ENCODE measurements around the gene ZMYM2. TPM values are rescaled to one million over a fixed set of nuclear protein-coding genes. Genes with fewer than 3 reads are reported as not detected.
A peak's percentile ranks its signal among the peaks of the same experiment; 100 is the strongest.

Gene ZMYM2
- total RNA-seq, 1 donor: 37.2 TPM

DNA sequence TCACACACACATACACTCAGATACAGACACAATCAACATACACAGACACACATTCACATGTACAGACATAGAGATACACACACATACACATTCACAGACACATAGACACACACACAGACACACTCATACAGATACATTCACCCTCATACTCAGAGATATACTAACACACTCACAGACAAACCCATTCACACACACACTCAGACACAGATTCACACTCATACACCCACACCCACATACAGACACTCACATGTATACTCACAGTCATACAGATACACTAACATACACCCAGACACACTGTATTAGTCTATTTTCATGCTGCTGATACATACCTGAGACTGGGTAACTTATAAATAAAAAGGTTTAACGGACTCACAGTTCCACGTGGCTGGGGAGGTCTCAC is 171.5 kb downstream of the ZMYM2 start:
- no peak for DNase-seq (ENCODE audit: low read depth in 2 of 3, low spot score in 2 of 3)

DNA sequence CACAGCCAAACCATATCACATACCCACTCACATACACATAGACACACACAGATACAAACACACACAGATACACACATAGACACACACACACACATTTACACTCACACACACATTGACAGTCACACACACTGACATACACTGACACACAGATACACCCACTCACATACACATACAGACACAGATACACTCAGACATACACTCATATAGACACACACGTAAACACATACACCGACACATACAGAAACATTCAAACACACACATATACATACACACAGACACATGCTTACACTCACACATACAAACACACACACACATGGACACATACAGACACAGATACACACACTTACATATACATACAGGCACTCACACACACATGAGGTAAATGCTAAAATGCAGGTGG is 172.1 kb downstream of the ZMYM2 start:
- no peak for DNase-seq (ENCODE audit: low read depth in 2 of 3, low spot score in 2 of 3)

DNA sequence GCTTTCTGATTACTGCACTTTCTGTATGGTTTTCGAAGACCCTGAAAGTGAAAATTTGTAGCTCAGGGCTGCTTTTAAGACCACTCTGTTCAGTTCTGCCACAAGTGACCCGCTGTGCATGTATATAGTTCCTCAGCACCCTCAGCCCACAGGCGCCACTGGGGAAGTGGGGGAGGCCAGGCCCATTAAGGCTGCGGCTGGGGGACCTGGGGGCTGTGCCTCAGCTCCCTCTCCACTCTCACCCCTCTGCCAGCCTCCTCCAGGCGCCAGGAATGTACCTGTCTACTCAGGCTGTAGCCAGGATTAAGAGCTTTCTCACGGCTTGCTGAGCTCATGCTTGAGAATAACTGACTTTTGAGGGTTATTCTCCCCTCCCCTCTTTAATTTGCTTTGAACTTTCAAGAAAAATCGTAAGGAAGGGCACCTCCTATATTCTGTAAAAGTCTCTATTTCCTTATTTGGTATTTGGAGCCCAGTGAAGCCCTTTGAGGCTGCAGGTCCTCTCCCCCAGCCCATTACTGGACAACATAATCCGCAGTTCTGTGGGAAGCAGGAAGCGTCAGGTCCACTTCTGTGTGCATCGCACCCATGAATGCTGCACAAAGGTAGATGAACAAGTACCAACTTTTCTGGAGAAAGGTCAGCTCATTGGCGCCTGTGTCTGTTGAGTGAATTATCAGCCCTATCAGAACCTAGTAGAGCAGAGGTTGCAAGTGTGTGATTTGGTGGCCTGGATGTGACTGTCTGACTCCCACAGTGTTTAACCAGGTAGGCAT is 172.7 kb downstream of the ZMYM2 start:
- no peak for DNase-seq (ENCODE audit: low read depth in 2 of 3, low spot score in 2 of 3)

DNA sequence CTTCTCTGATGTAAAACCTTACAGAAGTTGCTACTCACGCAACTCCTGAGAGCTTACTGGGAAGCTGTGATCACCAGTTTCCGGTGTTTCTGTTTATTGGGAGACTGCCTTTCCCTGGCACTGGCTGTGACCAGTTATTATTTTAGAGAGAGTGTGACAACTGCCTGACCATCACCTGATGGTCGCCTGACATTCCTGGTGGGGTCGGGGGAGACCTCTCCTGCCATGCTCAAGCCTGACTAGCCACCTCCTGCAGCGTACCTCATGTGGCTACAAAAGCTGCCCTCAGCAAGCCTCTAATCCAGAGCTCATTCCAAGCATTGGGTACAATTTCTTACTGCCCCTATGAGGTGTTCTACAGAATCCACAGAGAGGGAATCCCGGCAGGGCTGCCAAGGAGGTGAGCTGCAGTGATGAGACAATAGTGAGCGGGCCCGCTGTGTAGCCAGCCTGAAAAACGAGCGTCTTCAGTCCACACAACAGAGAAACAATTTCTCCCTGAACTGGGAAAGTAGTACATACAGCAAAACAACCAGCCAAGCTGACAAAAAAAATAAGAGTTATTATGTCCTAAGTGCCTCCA is 173.6 kb downstream of the ZMYM2 start:
- no peak for DNase-seq (ENCODE audit: low read depth in 2 of 3, low spot score in 2 of 3)

DNA sequence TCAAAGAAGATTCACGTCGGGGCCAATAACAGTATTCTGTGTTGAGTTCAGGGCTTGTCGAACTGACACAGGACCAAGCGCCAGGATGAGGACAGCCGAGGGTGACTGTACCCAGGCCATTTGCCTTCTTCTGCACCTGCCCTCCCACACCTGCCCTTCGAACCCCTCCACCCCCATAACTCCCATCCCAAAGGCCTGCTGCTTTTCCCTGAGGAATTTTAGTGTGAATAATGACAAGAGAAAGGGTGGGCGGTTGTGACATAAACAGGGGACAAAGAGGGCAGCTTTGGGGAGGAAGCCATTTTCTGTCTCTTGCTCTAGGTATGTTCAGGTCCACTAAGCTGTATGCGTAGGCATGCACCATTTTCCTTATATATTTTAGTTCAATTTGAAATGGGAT is 176.2 kb downstream of the ZMYM2 start:
- no peak for DNase-seq (ENCODE audit: low read depth in 2 of 3, low spot score in 2 of 3)

DNA sequence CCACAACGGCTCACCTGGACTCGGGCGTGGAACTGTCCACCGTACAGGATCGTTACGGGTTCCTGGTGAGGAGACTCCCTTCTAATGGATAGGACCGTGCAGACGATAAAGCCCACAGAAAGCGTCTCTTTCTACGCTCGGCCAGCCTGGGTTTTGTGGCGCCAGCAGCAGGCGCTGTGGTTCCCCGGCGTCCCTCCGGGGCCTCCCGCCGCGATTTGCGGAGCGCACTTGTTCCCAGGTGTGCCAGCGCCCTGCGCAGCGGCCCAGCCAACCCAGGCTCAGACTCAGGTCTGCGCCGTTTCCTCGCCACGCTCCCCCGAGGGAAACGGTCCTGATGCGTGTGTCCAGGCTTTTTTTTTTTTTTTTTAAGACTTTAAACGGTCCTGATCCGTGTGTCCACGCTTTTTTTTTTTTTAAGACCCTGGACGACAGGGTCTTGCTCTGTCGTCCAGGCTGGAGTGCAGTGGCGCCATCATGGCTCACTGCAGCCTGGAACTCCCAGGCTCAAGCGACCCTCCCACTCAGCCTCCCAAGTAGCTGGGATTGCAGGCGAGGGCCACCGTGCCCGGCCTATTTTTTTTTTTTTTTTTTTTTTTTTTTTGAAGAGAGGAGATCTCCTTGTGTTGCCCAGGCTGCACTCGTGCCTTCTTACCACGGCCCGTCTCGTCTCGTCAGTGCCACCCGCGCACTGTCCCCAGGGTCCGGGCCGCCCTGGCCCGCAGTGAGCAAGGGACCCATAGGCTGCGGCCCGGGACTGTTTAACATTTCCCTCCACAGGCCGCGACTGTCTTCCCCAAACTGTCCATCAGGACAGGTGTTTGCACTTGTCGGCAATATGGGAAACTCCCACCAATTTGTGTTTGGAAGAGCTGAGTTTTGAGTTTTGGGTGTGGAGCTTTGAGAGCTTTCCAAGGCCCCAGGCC is 178.5 kb downstream of the ZMYM2 start:
- DNase-seq (ENCODE audit: low read depth in 2 of 3, low spot score in 2 of 3): peak in 1 of 3 donors; percentile 60

DNA sequence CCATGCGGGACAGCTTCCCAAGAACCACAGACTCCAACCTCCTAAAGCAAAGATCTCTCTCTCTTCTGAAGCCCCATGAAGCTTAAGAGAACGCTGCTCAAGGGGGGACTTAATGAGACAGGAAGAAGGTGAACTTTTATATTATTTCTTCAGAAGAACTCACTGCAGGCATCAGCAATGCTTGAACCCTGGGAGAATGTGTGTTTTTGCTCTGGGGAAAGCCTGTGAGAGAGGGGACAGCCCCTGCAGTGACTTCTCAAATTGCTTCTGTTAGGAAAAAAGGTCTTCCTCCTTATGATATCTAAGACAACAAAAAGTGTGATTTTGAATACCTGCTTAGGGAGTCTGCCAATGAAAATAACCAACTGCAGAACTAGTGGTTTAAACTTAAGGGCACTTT is 179.3 kb downstream of the ZMYM2 start:
- no peak for DNase-seq (ENCODE audit: low read depth in 2 of 3, low spot score in 2 of 3)

DNA sequence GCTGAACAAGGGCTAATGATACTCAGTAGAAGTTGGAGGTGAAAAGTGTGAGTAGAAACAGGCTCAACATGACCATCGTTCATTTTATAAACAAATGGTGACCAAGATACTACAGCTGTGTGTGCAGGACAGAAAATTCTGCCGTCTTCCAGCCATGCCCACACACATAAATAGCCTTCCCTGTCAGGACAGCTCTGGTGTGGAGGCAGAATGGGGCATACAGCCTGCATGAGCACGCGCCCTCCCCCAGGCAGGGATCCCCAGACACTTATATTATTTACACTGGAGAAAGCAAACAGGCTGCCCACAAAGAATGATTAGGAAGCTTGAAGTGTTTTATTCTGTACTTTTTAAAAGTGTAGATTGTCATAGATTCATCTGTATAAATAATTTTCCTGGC is 182.0 kb downstream of the ZMYM2 start:
- DNase-seq (ENCODE audit: low read depth in 2 of 3, low spot score in 2 of 3): no peak

Other genes with a start within 250 kb of the ZMYM2 start
- 70.0 TPM for gene PSPC1, start 175.8 kb upstream of the ZMYM2 start, total RNA-seq
- 11.8 TPM for gene ZMYM5, start 95.1 kb upstream of the ZMYM2 start, total RNA-seq
- not detected for gene GJA3, start 202.3 kb downstream of the ZMYM2 start, total RNA-seq
- gene GJB2, start 234.2 kb downstream of the ZMYM2 start, total RNA-seq: not detected